Endothelial cell of umbilical vein (primary cell): ENCODE results near the gene FAAP100. TPM values are rescaled to one million over a fixed set of nuclear protein-coding genes. Genes with fewer than 3 reads are reported as not detected.

Experiments used
- BruUV-seq: library from RNA; stranded (reverse); fragments of 400-500 nt; replicated peaks from 2 replicates; lab custom pipeline; 2021; lab: Mats Ljungman, UMichigan
- CTCF ChIA-PET: fragments of 300-600, 350-600 bp; sonication (Branson Sonifier 250); formaldehyde crosslinking; loops from one replicate; lab custom pipeline; 2021; ENCODE audit warnings: antibody characterized with exemption, inconsistent platforms; lab: Charles Lee
- POLR2A ChIA-PET: fragments of 300-600, 350-600 bp; sonication (Branson Sonifier 250); formaldehyde crosslinking; loops from one replicate; lab custom pipeline; 2021; ENCODE audit warnings: antibody characterized with exemption, inconsistent platforms; lab: Charles Lee
- DNase-seq: peaks from one replicate; pipeline ENCODE4 v3.0.0-alpha.2; 2011; ENCODE audit warnings: low read depth, low spot score
- FAIRE-seq: peaks from 2 replicates; lab custom pipeline; 2011; peaks lifted over from hg19 to GRCh38; lab: Jason Lieb, UNC
- H2AFZ ChIP-seq: 2 replicates; pipeline ENCODE4 v1.6.0; 2012; ENCODE audit warnings: low read depth, low read length, control low read depth, inconsistent platforms
- H3K27ac ChIP-seq: 2 replicates; pipeline ENCODE4 v1.5.1; 2011; ENCODE audit warnings: low read depth, mild to moderate bottlenecking, control low read depth, low read length, moderate library complexity; ENCODE audit not compliant: insufficient read depth
- H3K27me3 ChIP-seq, 2 experiments: 2 replicates each; pipeline versions ENCODE4 v1.6.0 to v1.6.1; 2011; ENCODE audit warnings: low read length in 2 of 2, mixed read lengths in 1 of 2; ENCODE audit not compliant: control insufficient read depth in 2 of 2, insufficient read depth in 2 of 2
- H3K36me3 ChIP-seq, 2 experiments: 2 replicates in 1 of 2; 3 replicates in 1 of 2; pipeline ENCODE4 v1.5.1; 2011; ENCODE audit warnings: low read length in 2 of 2, mild to moderate bottlenecking in 1 of 2, moderate library complexity in 1 of 2; ENCODE audit not compliant: control insufficient read depth in 2 of 2, insufficient read depth in 2 of 2; ENCODE audit errors: extremely low read depth in 1 of 2
- H3K4me1 ChIP-seq: 3 replicates; pipeline ENCODE4 v1.5.1; 2011; ENCODE audit warnings: mild to moderate bottlenecking, low read length; ENCODE audit not compliant: control insufficient read depth, insufficient read depth; ENCODE audit errors: extremely low read depth
- H3K4me2 ChIP-seq: 2 replicates; pipeline ENCODE4 v1.6.1; 2011; ENCODE audit warnings: low read length, control low read depth, mixed read lengths; ENCODE audit not compliant: insufficient read depth
- H3K4me3 ChIP-seq, 3 experiments: fragments of 200-600 bp in 1 of 3; sonication (generic), shearing (Covaris generic) in 1 of 3; replicated peaks in 1 of 3; 2 replicates each; pipeline ENCODE4 v1.5.1; 2011 to 2016; ENCODE audit warnings: control low read depth in 3 of 3, low read length in 3 of 3, mild to moderate bottlenecking in 2 of 3, inconsistent platforms in 1 of 3, low read depth in 1 of 3, moderate library complexity in 1 of 3; ENCODE audit not compliant: insufficient read depth in 1 of 3
- H3K79me2 ChIP-seq: 2 replicates; pipeline ENCODE4 v1.6.0; 2012; ENCODE audit warnings: low read length, inconsistent platforms; ENCODE audit not compliant: control insufficient read depth, insufficient read depth
- H3K9ac ChIP-seq: replicated peaks from 2 replicates; pipeline ENCODE3; 2011; ENCODE audit warnings: low read length, control low read depth; ENCODE audit not compliant: insufficient read depth; ENCODE audit errors: extremely low read depth
- H3K9me1 ChIP-seq: replicated peaks from 3 replicates; pipeline ENCODE4 v1.6.0; 2011; ENCODE audit warnings: mild to moderate bottlenecking, low read length; ENCODE audit not compliant: control insufficient read depth, insufficient read depth; ENCODE audit errors: extremely low read depth
- H3K9me3 ChIP-seq: replicated peaks from 2 replicates; pipeline ENCODE4 v1.5.1; 2012; ENCODE audit warnings: low read length, inconsistent platforms; ENCODE audit not compliant: control insufficient read depth, insufficient read depth
- H4K20me1 ChIP-seq: replicated peaks from 2 replicates; pipeline ENCODE3; 2011; ENCODE audit warnings: mild to moderate bottlenecking, low read length; ENCODE audit not compliant: control insufficient read depth, insufficient read depth; ENCODE audit errors: extremely low read depth
- CTCF ChIP-seq, 2 donors: IDR thresholded peaks; 1 replicate in 1 of 2; 2 replicates in 1 of 2; pipeline ENCODE4 v1.5.1; 2011; ENCODE audit warnings: low read length in 2 of 2, mild to moderate bottlenecking in 2 of 2, moderate library complexity in 2 of 2, control low read depth in 1 of 2, inconsistent platforms in 1 of 2, low read depth in 1 of 2; ENCODE audit not compliant: insufficient read depth in 1 of 2; ENCODE audit errors: extremely low read depth in 1 of 2
- EZH2 ChIP-seq: IDR thresholded peaks from 2 replicates; pipeline ENCODE4 v1.6.1; 2012; ENCODE audit warnings: borderline replicate concordance, low read depth, mild to moderate bottlenecking, moderate library complexity, low read length, inconsistent platforms; ENCODE audit not compliant: severe bottlenecking
- FOS ChIP-seq: IDR thresholded peaks from 2 replicates; pipeline ENCODE4 v1.6.1; 2011; ENCODE audit warnings: mild to moderate bottlenecking, low read length, moderate library complexity, borderline replicate concordance; ENCODE audit not compliant: insufficient read depth
- GATA2 ChIP-seq: IDR thresholded peaks from 2 replicates; pipeline ENCODE4 v1.7.0; 2011; ENCODE audit warnings: low read depth, mild to moderate bottlenecking, moderate library complexity, mixed read lengths, low read length; ENCODE audit not compliant: insufficient read length, insufficient read depth
- JUN ChIP-seq: IDR thresholded peaks from 2 replicates; pipeline ENCODE4 v1.6.1; 2011; ENCODE audit warnings: borderline replicate concordance, low read depth; ENCODE audit not compliant: insufficient read length, insufficient read depth
- MAX ChIP-seq: IDR thresholded peaks from 2 replicates; pipeline ENCODE4 v1.6.1; 2011; ENCODE audit not compliant: insufficient read depth, insufficient read length
- MYC ChIP-seq: IDR thresholded peaks from one replicate; pipeline ENCODE4 v1.6.1; 2011; ENCODE audit warnings: mild to moderate bottlenecking, low read depth, low read length
- POLR2A ChIP-seq: IDR thresholded peaks from 2 replicates; pipeline ENCODE4 v1.6.1; 2012; ENCODE audit warnings: low read depth, mild to moderate bottlenecking, control low read depth, low read length
- POLR2AphosphoS5 ChIP-seq: IDR thresholded peaks from 2 replicates; pipeline ENCODE4 v1.6.1; 2012; ENCODE audit warnings: low read depth, mild to moderate bottlenecking, control low read depth, low read length, moderate library complexity; ENCODE audit not compliant: insufficient read depth
- dilution Hi-C: fragments of 300-500 bp; cut with MboI; formaldehyde crosslinking; loops from one replicate; pipeline ENCODE4 v1.15.0; 2019; ENCODE audit warnings: low sequenced_read_pairs; ENCODE audit not compliant: extremely low pct_ligation_motif_present
- intact Hi-C: fragments of 100-400 bp; cut with micrococcal nuclease; formaldehyde crosslinking; loops from one replicate; pipeline ENCODE4 v1.10.0; 2022
- polyA plus RNA-seq, 4 experiments: library from polyadenylated mRNA; depleted of rRNA in 3 of 4; stranded (reverse) in 3 of 4; unstranded in 1 of 4; fragments of >200 nt; gene quantifications; 2 replicates each; pipeline versions ENCODE4 v1.2.1 to v1.2.3, GENCODE V29; 2011 to 2012; ENCODE audit warnings: missing spikeins in 1 of 4
- total RNA-seq: library from RNA; stranded (reverse); gene quantifications from 2 replicates; pipeline ENCODE4 v1.2.3, GENCODE V29; 2021

Gene FAAP100
- total and polyA plus RNA-seq, 2 donors (not counting 3 experiments of a cell fraction or from before 2014, with no cell fraction given), result 35.4 to 54.3 TPM

- Histone ChIP-seq H3K27me3 (peaks cover 6 to 12% of the 10 kb centered on the region in 2 experiments), H3K4me2 (no peak overlapping the region), H3K79me2 (no peaks in the 10 kb centered on the region), H3K9me1 (no peaks in the 10 kb centered on the region), H3K4me1 (peaks cover 6% of the 10 kb centered on the region), H2AFZ (no peak overlapping the region), H3K4me3 (no peak overlapping the region), H3K36me3 (no peaks in the 10 kb centered on the region), H3K9me3 (no peaks in the 10 kb centered on the region), H4K20me1 (no peaks in the 10 kb centered on the region), H3K27ac (no peak overlapping the region), H3K9ac (no peak overlapping the region)
- ChIA-PET POLR2A (interaction anchor here (0.6 kb wide), 1 partner anchor 95 kb away, joined by 5 read pairs; no protein-coding TSS in a partner anchor), CTCF (interaction anchor here (1.2 to 1.3 kb wide), 2 partner anchors 7 to 8 kb away, joined by 3 read pairs; no protein-coding TSS in a partner anchor)
- TF ChIP-seq EZH2, result no peak
- TF ChIP-seq GATA2, result no peak
- no peak for TF ChIP-seq POLR2A
- no peak for TF ChIP-seq JUN
- no peak for TF ChIP-seq FOS
- no peak for TF ChIP-seq MAX
- TF ChIP-seq POLR2AphosphoS5, result no peak
- no peak for TF ChIP-seq CTCF (IDR thresholded peaks at IDR 0.05; ENCODE audit: extremely low read depth in 1 of 2, insufficient read depth in 1 of 2, low read depth in 1 of 2, low read length in 2 of 2)
- no peak for TF ChIP-seq MYC
- intact Hi-C loops, result no loop called here
- BruUV-seq, result no TSS peak
- DNase-seq, result no peak
- no peak for FAIRE-seq
- dilution Hi-C loops, result no loop called here
Observed at GRCh38 chr17:81492202-81492601, 60.0 kb downstream of the FAAP100 start.
